Neural cell (in vitro differentiated cells): Measurements from ENCODE around the gene OR1D5. TPM values are rescaled to one million over a fixed set of nuclear protein-coding genes. Genes with fewer than 3 reads are reported as not detected.

Source experiments
- H2AFZ ChIP-seq: fragments of 200-600, 300-800 bp; sonication (generic), shearing (Covaris generic); 2 replicates; pipeline ENCODE4 v1.6.0; 2014; ENCODE audit warnings: low read depth, mild to moderate bottlenecking, antibody characterized with exemption, low read length, moderate library complexity
- H3F3A ChIP-seq: fragments of 200-600 bp; shearing (Covaris generic); 2 replicates; pipeline ENCODE4 v1.6.1; 2016; ENCODE audit warnings: mild to moderate bottlenecking, moderate library complexity, mixed read lengths, antibody characterized with exemption, low read length; ENCODE audit not compliant: insufficient read depth, poor library complexity, severe bottlenecking
- H3K27ac ChIP-seq: fragments of 200-600, 300-800 bp; sonication (generic), shearing (Covaris generic); 2 replicates; pipeline ENCODE4 v1.5.1; 2014; ENCODE audit warnings: mild to moderate bottlenecking, low read length, moderate library complexity
- H3K27me3 ChIP-seq: fragments of 300-800, 200-600 bp; sonication (generic), shearing (Covaris generic); 2 replicates; pipeline ENCODE4 v1.6.0; 2014; ENCODE audit warnings: mild to moderate bottlenecking, low read depth, low read length, moderate library complexity; ENCODE audit not compliant: insufficient read depth
- H3K36me3 ChIP-seq: fragments of 300-800, 200-600 bp; sonication (generic), shearing (Covaris generic); 2 replicates; pipeline ENCODE4 v1.5.1; 2014; ENCODE audit warnings: mild to moderate bottlenecking, antibody characterized with exemption, low read length, moderate library complexity; ENCODE audit not compliant: insufficient read depth
- H3K4me2 ChIP-seq: fragments of 300-800, 200-600 bp; sonication (generic), shearing (Covaris generic); 2 replicates; pipeline ENCODE4 v1.6.0; 2014; ENCODE audit warnings: mild to moderate bottlenecking, low read length
- H3K4me3 ChIP-seq: fragments of 300-800, 200-600 bp; sonication (generic), shearing (Covaris generic); 2 replicates; pipeline ENCODE4 v1.5.1; 2014; ENCODE audit warnings: mild to moderate bottlenecking, low read length, moderate library complexity
- H3K79me2 ChIP-seq: fragments of 200-600 bp; shearing (Covaris generic); replicated peaks from 2 replicates; pipeline ENCODE4 v1.6.0; 2014; ENCODE audit warnings: mild to moderate bottlenecking, low read length, moderate library complexity; ENCODE audit not compliant: insufficient read depth
- H3K9ac ChIP-seq: fragments of 300-800, 200-600 bp; sonication (generic), shearing (Covaris generic); 2 replicates; pipeline ENCODE4 v1.6.1; 2016; ENCODE audit warnings: mild to moderate bottlenecking, low read length, mixed read lengths
- H3K9me2 ChIP-seq: fragments of 200-600 bp; shearing (Covaris generic); 2 replicates; pipeline ENCODE4 v1.6.1; 2016; ENCODE audit warnings: mild to moderate bottlenecking, low read length, mixed read lengths; ENCODE audit not compliant: insufficient read depth
- H3K9me3 ChIP-seq: fragments of 200-600, 300-800 bp; sonication (generic), shearing (Covaris generic); 2 replicates; pipeline ENCODE4 v1.6.1; 2016; ENCODE audit warnings: mild to moderate bottlenecking, mixed run types, low read length, moderate library complexity, mixed read lengths
- H4K20me1 ChIP-seq: fragments of 200-600 bp; shearing (Covaris generic); 2 replicates; pipeline ENCODE4 v1.6.1; 2016; ENCODE audit warnings: mild to moderate bottlenecking, mixed run types; ENCODE audit not compliant: insufficient read depth
- EP300 ChIP-seq: fragments of 450-650 bp; conservative IDR thresholded peaks from 2 replicates; pipeline ENCODE4 v1.6.1; 2014; ENCODE audit warnings: antibody characterized with exemption, mild to moderate bottlenecking, moderate library complexity; ENCODE audit not compliant: poor library complexity, severe bottlenecking
- EZH2 ChIP-seq: fragments of 200-600, 300-800 bp; shearing (Covaris generic), sonication (generic); IDR thresholded peaks from 2 replicates; pipeline ENCODE4 v1.6.1; 2014; ENCODE audit warnings: antibody characterized with exemption, low read length, borderline replicate concordance, mild to moderate bottlenecking; ENCODE audit not compliant: insufficient read depth, poor library complexity, severe bottlenecking
- MXI1 ChIP-seq: fragments of 450-650 bp; conservative IDR thresholded peaks from 2 replicates; pipeline ENCODE4 v1.6.1; 2014; ENCODE audit warnings: antibody characterized with exemption, mild to moderate bottlenecking; ENCODE audit not compliant: poor library complexity, severe bottlenecking
- POLR2AphosphoS5 ChIP-seq: IDR thresholded peaks from 2 replicates; pipeline ENCODE4 v1.6.1; 2012
- RAD21 ChIP-seq: fragments of 450-650 bp; conservative IDR thresholded peaks from 2 replicates; pipeline ENCODE4 v1.6.1; 2014; ENCODE audit warnings: antibody characterized with exemption, mild to moderate bottlenecking, moderate library complexity
- REST ChIP-seq: IDR thresholded peaks from 2 replicates; pipeline ENCODE4 v1.6.1; 2012; ENCODE audit warnings: borderline replicate concordance
- SMC3 ChIP-seq: fragments of 450-650 bp; conservative IDR thresholded peaks from 2 replicates; pipeline ENCODE4 v1.6.1; 2014; ENCODE audit warnings: antibody characterized with exemption, mild to moderate bottlenecking, moderate library complexity; ENCODE audit not compliant: poor library complexity
- TAF1 ChIP-seq: IDR thresholded peaks from 2 replicates; pipeline ENCODE4 v1.6.1; 2012; ENCODE audit warnings: low read depth
- polyA plus RNA-seq: library from polyadenylated mRNA; depleted of rRNA; stranded (reverse); fragments of >200 nt; gene quantifications from 2 replicates; pipeline ENCODE4 v1.2.3, GENCODE V29; 2014
- TF ChIP-seq, protein P1 (sequence below): fragments of 450-650 bp; IDR thresholded peaks from 2 replicates; pipeline ENCODE4 v1.5.1; 2014; ENCODE audit warnings: antibody characterized with exemption, mild to moderate bottlenecking, moderate library complexity; ENCODE audit not compliant: poor library complexity, severe bottlenecking

OR1D5 gene
- polyA plus RNA-seq, 1 donor from 2014 or later: not detected

DNA sequence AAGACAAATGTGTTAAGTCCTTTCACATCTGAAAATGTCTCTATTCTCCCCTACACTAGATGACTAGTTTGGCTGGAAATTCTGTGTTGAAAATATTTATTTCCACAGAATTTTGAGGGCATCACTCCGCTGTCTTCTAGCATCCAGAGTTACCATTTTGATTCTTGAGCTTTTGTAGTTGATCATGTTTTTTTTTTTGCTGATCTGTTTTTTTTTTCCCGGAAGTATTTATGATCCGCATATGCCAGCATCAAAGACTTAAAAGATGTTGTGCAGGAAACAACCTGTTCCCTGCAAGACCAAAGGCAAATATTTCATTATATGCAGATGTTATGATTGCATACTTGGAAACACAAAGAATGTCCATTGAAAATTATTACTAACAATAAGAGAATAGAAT, 16.7 kb downstream of the OR1D5 start:
- H2AFZ ChIP-seq: no peak overlapping the region
- no peaks in the 10 kb centered on the region for H3K9me3 ChIP-seq
- H3K27me3 ChIP-seq: no peaks in the 10 kb centered on the region
- no peaks in the 10 kb centered on the region for H3K36me3 ChIP-seq
- no peak overlapping the region for H3K4me2 ChIP-seq
- H3K4me3 ChIP-seq: no peak overlapping the region
- no peak overlapping the region for H3K9ac ChIP-seq
- no peaks in the 10 kb centered on the region for H3K79me2 ChIP-seq
- H3K9me2 ChIP-seq: no peaks in the 10 kb centered on the region
- H3K27ac ChIP-seq: no peak overlapping the region
- H4K20me1 ChIP-seq: no peaks in the 10 kb centered on the region
- H3F3A ChIP-seq: no peaks in the 10 kb centered on the region
- no peak for TF ChIP-seq SMC3
- TF ChIP-seq REST: no peak
- TF ChIP-seq MXI1: no peak
- TF ChIP-seq EZH2: no peak
- TF ChIP-seq, protein P1, sequence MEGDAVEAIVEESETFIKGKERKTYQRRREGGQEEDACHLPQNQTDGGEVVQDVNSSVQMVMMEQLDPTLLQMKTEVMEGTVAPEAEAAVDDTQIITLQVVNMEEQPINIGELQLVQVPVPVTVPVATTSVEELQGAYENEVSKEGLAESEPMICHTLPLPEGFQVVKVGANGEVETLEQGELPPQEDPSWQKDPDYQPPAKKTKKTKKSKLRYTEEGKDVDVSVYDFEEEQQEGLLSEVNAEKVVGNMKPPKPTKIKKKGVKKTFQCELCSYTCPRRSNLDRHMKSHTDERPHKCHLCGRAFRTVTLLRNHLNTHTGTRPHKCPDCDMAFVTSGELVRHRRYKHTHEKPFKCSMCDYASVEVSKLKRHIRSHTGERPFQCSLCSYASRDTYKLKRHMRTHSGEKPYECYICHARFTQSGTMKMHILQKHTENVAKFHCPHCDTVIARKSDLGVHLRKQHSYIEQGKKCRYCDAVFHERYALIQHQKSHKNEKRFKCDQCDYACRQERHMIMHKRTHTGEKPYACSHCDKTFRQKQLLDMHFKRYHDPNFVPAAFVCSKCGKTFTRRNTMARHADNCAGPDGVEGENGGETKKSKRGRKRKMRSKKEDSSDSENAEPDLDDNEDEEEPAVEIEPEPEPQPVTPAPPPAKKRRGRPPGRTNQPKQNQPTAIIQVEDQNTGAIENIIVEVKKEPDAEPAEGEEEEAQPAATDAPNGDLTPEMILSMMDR: no peak
- TF ChIP-seq RAD21: no peak
- TF ChIP-seq EP300: no peak
- no peak for TF ChIP-seq TAF1
- no peak for TF ChIP-seq POLR2AphosphoS5

GRCh38 chr17:3043737-3044365, 19.6 kb downstream of the OR1D5 start:
- Histone ChIP-seq H2AFZ (no peak overlapping the region), H3K27me3 (no peaks in the 10 kb centered on the region), H3K79me2 (no peaks in the 10 kb centered on the region), H3K36me3 (no peaks in the 10 kb centered on the region), H3K27ac (no peak overlapping the region), H3K9me2 (no peaks in the 10 kb centered on the region), H3K9me3 (no peaks in the 10 kb centered on the region), H4K20me1 (no peaks in the 10 kb centered on the region), H3K9ac (no peak overlapping the region), H3F3A (no peaks in the 10 kb centered on the region), H3K4me3 (no peak overlapping the region), H3K4me2 (no peak overlapping the region)
- no peak for TF ChIP-seq POLR2AphosphoS5
- no peak for TF ChIP-seq MXI1
- TF ChIP-seq REST: no peak
- TF ChIP-seq RAD21: no peak
- TF ChIP-seq SMC3: no peak
- TF ChIP-seq EP300: no peak
- TF ChIP-seq, protein P1: no peak
- no peak for TF ChIP-seq TAF1
- TF ChIP-seq EZH2: no peak
